ENCODE data around the gene ACAT1. TPM values are rescaled to one million over a fixed set of nuclear protein-coding genes. Genes with fewer than 3 reads are reported as not detected.
"Not testable (repeated sequence)": the region's sequence is repeated elsewhere in the genome, so short reads cannot be mapped to it uniquely, and the experiment has no call there.

The ACAT1 gene
- total RNA-seq, 1 donor from 2014 or later = 106 TPM

GRCh38 chr11:108144615-108145014 lies 23.2 kb downstream of the ACAT1 start:
- DNase-seq (ENCODE audit: low read depth in 2 of 2) = no peak

- DNase-seq (ENCODE audit: low read depth in 2 of 2) = no peak
These were observed 25.8 kb downstream of the ACAT1 start for GRCh38 chr11:108147150-108147549.

GRCh38 chr11:108148556-108148955 lies 27.2 kb downstream of the ACAT1 start:
- DNase-seq (ENCODE audit: low read depth in 2 of 2) = no peak

- DNase-seq (ENCODE audit: low read depth in 2 of 2) = no peak
These were observed 33.2 kb downstream of the ACAT1 start for GRCh38 chr11:108154591-108154990.

GRCh38 chr11:108160970-108161566 lies 39.7 kb downstream of the ACAT1 start:
- DNase-seq (ENCODE audit: low read depth in 2 of 2) = no peak

GRCh38 chr11:108162878-108163277 lies 41.5 kb downstream of the ACAT1 start:
- DNase-seq (ENCODE audit: low read depth in 2 of 2) = not testable (repeated sequence)

- peak in 1 of 2 donors; percentile 56 for DNase-seq (ENCODE audit: low read depth in 2 of 2)
These were observed 46.3 kb downstream of the ACAT1 start for GRCh38 chr11:108167624-108168023.

GRCh38 chr11:108170184-108170583 lies 48.8 kb downstream of the ACAT1 start:
- peak; percentile 11 to 14 for DNase-seq (ENCODE audit: low read depth in 2 of 2)

GRCh38 chr11:108177570-108177969 lies 56.2 kb downstream of the ACAT1 start:
- no peak for DNase-seq (ENCODE audit: low read depth in 2 of 2)

GRCh38 chr11:108193725-108194124 lies 72.4 kb downstream of the ACAT1 start:
- DNase-seq (ENCODE audit: low read depth in 2 of 2) = no peak

- no peak for DNase-seq (ENCODE audit: low read depth in 2 of 2)
These were observed 75.5 kb downstream of the ACAT1 start for GRCh38 chr11:108196901-108197300.

Other genes starting within 250 kb of the ACAT1 start
- gene RAB39A, start 193.1 kb upstream of the ACAT1 start, total RNA-seq = not detected in 2 replicates
- gene CUL5, start 112.7 kb upstream of the ACAT1 start, total RNA-seq = 27.2 and 32.3 TPM in 2 replicates
- gene NPAT, start 101.1 kb downstream of the ACAT1 start, total RNA-seq = 10.9 and 16.5 TPM in 2 replicates
- 59.1 and 65.7 TPM in 2 replicates for gene ATM, start 101.5 kb downstream of the ACAT1 start, total RNA-seq

All from lung microvascular endothelial cell (primary cell).